Peyer's patch (tissue), 4 donors: ENCODE results near the gene ZBTB18. TPM values are rescaled to one million over a fixed set of nuclear protein-coding genes. Genes with fewer than 3 reads are reported as not detected.

ENCODE experiments used
- DNase-seq, 3 donors: peaks; one replicate each; pipeline ENCODE4 v3.0.0-alpha.2; 2017 to 2019
- H3K27ac ChIP-seq, 4 donors: fragments of 200-600 bp; sonication (generic); one replicate each; pipeline ENCODE4 v1.5.1; 2016 to 2019
- H3K27me3 ChIP-seq, 2 donors: fragments of 200-600 bp; sonication (generic); one replicate each; pipeline ENCODE4 v1.5.1; 2019
- H3K36me3 ChIP-seq, 3 donors: fragments of 200-600 bp; sonication (generic); one replicate each; pipeline ENCODE4 v1.5.1; 2016 to 2019
- H3K4me1 ChIP-seq, 4 donors: fragments of 200-600 bp; sonication (generic); one replicate each; pipeline ENCODE4 v1.5.1; 2016 to 2019
- H3K4me3 ChIP-seq, 4 donors: fragments of 200-600 bp; sonication (generic); 1 replicate in 3 of 4; 2 replicates in 1 of 4; pipeline ENCODE4 v1.5.1; 2016 to 2019; ENCODE audit warnings: mild to moderate bottlenecking in 1 of 4
- H3K9me3 ChIP-seq, 4 donors: fragments of 200-600 bp; sonication (generic); one replicate each; pipeline ENCODE4 v1.5.1; 2016 to 2019; ENCODE audit warnings: mild to moderate bottlenecking in 1 of 4
- POLR2A ChIP-seq, 2 donors: fragments of 450-650 bp; IDR thresholded peaks; one replicate each; pipeline ENCODE4 v1.5.1; 2017; ENCODE audit warnings: antibody characterized with exemption in 2 of 2, mild to moderate bottlenecking in 2 of 2, moderate library complexity in 2 of 2
- total RNA-seq, 4 donors: library from RNA; depleted of rRNA; stranded (reverse); fragments of >200 nt; gene quantifications; one replicate each; pipeline ENCODE4 v1.1.0, GENCODE V29; 2016
- TF ChIP-seq, protein P1 (sequence below), 6 experiments: fragments of 450-650 bp in 4 of 6; fragments of 200-600 bp in 2 of 6; sonication (generic) in 1 of 6; IDR thresholded peaks; one replicate each; pipeline ENCODE4 v1.5.1; 2017 to 2019; ENCODE audit warnings: antibody characterized with exemption in 6 of 6, mild to moderate bottlenecking in 3 of 6, moderate library complexity in 1 of 6

The ZBTB18 gene
- total RNA-seq, 4 donors from 2014 or later: 17.3 to 31.4 (median 22.5) TPM

DNA sequence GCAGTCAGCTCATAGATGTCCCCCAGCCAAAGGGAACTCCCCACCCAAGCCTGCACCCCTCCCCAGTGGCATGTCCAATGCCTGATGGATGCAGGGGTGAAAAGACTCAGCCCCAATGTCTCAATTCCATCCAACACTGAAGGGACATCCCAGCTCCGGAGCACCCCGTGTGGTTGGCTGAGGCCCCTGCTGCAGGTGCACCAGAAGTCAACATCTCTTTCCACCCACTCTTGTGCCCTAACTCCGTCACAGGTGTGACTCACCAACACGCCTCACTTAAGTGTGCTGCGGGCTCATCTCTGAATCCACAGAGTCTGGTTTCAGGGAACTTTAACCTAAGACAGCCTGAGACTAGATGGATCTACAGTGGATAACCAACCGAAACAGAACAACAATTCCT is 40.9 kb upstream of the ZBTB18 start:
- TF ChIP-seq POLR2A (IDR thresholded peaks at IDR 0.05): no peak
- TF ChIP-seq, protein P1, sequence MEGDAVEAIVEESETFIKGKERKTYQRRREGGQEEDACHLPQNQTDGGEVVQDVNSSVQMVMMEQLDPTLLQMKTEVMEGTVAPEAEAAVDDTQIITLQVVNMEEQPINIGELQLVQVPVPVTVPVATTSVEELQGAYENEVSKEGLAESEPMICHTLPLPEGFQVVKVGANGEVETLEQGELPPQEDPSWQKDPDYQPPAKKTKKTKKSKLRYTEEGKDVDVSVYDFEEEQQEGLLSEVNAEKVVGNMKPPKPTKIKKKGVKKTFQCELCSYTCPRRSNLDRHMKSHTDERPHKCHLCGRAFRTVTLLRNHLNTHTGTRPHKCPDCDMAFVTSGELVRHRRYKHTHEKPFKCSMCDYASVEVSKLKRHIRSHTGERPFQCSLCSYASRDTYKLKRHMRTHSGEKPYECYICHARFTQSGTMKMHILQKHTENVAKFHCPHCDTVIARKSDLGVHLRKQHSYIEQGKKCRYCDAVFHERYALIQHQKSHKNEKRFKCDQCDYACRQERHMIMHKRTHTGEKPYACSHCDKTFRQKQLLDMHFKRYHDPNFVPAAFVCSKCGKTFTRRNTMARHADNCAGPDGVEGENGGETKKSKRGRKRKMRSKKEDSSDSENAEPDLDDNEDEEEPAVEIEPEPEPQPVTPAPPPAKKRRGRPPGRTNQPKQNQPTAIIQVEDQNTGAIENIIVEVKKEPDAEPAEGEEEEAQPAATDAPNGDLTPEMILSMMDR (IDR thresholded peaks at IDR 0.05): no peak
- H3K4me1 ChIP-seq: no peaks in the 10 kb centered on the region
- H3K27ac ChIP-seq: no peak overlapping the region
- H3K36me3 ChIP-seq: no peaks in the 10 kb centered on the region
- no peak for DNase-seq
- H3K9me3 ChIP-seq: no peaks in the 10 kb centered on the region
- H3K27me3 ChIP-seq: no peaks in the 10 kb centered on the region
- no peak overlapping the region for H3K4me3 ChIP-seq

DNA sequence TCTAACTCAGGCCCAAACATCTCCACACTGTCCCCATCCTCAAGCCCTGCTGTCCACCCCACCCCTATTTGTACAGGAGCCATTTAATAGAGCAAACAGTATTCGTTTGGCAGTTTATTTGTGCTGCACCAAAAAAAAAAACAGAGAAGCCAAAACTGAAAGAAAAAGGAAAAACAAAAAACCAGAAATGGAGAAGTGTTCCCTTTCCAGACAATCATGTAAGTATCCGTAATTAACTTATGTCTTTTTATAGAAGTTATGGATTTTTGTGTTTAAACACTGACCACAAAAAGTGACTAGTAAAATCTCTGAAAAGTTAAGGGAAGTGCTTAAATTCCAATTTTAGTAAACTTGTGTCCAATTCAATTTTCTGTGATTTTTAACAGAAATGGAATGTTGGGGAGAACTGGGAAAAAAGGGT is 40.4 kb upstream of the ZBTB18 start:
- DNase-seq: no peak
- no peaks in the 10 kb centered on the region for H3K4me1 ChIP-seq
- no peak overlapping the region for H3K27ac ChIP-seq
- TF ChIP-seq POLR2A (IDR thresholded peaks at IDR 0.05): no peak
- TF ChIP-seq, protein P1 (IDR thresholded peaks at IDR 0.05): no peak
- H3K4me3 ChIP-seq: no peak overlapping the region
- H3K27me3 ChIP-seq: no peaks in the 10 kb centered on the region
- H3K36me3 ChIP-seq: no peaks in the 10 kb centered on the region
- no peaks in the 10 kb centered on the region for H3K9me3 ChIP-seq

DNA sequence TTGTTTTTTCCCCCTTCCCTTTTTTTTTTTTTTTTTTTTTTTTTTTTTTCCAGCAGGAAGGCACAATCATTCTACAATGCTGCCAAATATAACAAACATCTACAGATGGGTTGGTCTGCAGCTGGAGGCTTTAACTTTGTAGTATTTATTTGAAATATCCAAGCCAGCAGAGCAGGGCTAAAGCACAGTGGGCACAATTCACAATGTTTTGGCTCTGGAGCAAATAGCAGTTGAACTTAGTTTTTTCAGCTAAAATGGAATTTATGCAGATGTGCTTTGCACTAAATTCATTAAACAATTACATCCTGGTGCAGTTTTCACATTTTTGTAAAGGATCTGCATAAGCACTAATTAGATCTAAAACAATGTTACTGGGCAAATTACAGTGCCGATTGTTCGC is 39.8 kb upstream of the ZBTB18 start:
- TF ChIP-seq, protein P1 (IDR thresholded peaks at IDR 0.05): no peak
- TF ChIP-seq POLR2A (IDR thresholded peaks at IDR 0.05): no peak

DNA sequence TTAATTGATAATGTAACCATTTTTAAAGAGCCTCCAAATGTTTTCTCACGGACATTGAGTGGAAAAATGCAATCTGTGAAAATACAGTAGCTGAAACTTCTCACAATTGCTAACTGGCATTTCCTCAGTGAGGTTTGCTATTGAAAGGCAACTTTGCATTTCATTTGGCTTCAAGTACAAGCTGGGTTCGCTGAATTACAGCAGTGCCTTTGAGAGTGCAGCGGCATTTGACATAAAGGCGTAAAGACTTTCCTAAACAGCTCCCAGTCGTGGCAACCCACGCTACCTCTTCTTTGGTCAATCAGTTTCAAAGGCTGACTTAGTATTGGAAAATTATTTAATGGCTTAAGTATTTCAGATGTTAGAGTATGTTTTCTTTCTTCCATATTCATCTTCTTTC is 39.3 kb upstream of the ZBTB18 start:
- H3K27ac ChIP-seq: no peak overlapping the region
- TF ChIP-seq, protein P1 (IDR thresholded peaks at IDR 0.05): no peak
- no peak for TF ChIP-seq POLR2A (IDR thresholded peaks at IDR 0.05)
- no peaks in the 10 kb centered on the region for H3K27me3 ChIP-seq
- H3K4me1 ChIP-seq: no peaks in the 10 kb centered on the region
- no peak for DNase-seq
- no peaks in the 10 kb centered on the region for H3K36me3 ChIP-seq
- H3K9me3 ChIP-seq: no peaks in the 10 kb centered on the region
- no peak overlapping the region for H3K4me3 ChIP-seq

More for the DNA sequence above, 39.8 kb upstream of the ZBTB18 start:
- no peaks in the 10 kb centered on the region for H3K36me3 ChIP-seq
- no peaks in the 10 kb centered on the region for H3K27me3 ChIP-seq
- no peak for DNase-seq
- no peaks in the 10 kb centered on the region for H3K4me1 ChIP-seq
- no peak overlapping the region for H3K4me3 ChIP-seq
- H3K27ac ChIP-seq: no peak overlapping the region
- no peaks in the 10 kb centered on the region for H3K9me3 ChIP-seq

DNA sequence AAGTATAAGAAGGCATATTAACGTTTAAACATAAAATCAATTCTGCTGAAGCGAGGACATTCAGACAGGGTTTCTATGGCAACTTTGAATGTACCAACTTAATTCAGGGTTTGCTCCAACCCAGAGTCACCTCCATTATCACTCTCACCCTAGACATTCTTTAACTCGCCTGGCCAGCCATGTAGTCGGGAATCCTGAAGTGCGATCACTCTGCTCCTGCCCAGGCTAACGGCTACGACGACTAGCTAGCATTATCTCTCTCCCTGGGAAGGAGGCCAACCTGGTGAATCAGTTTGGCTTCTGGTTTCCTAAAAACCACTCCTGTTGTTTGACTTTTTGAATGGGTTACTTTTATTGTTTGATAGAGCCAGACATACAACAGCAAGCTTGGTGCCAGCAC is 38.9 kb upstream of the ZBTB18 start:
- H3K9me3 ChIP-seq: no peaks in the 10 kb centered on the region
- no peak for DNase-seq
- no peaks in the 10 kb centered on the region for H3K27me3 ChIP-seq
- no peaks in the 10 kb centered on the region for H3K36me3 ChIP-seq
- H3K4me3 ChIP-seq: no peak overlapping the region
- no peak for TF ChIP-seq POLR2A (IDR thresholded peaks at IDR 0.05)
- TF ChIP-seq, protein P1 (IDR thresholded peaks at IDR 0.05): no peak
- H3K27ac ChIP-seq: no peak overlapping the region
- no peaks in the 10 kb centered on the region for H3K4me1 ChIP-seq

DNA sequence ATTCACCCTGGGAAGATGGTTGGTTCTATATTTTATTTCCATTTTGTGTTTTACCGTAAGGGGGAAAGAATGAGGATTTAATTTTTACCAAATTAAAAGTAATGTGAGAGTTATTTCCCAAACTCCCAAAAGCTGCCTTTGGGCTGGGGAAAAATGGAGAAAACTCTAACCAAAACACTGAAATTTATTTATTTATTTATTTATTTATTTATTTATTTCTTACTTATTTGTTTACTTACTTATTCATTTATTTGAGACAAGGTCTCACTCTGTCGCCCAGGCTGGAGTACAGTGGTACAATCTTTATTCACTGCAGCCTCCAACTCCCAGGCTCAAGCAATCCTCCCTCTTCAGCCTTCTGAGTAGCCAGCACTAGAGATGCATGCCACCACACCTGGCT is 38.0 kb upstream of the ZBTB18 start:
- Histone ChIP-seq H3K4me1 (no peaks in the 10 kb centered on the region), H3K27ac (no peak overlapping the region), H3K9me3 (no peaks in the 10 kb centered on the region), H3K36me3 (no peaks in the 10 kb centered on the region), H3K4me3 (no peak overlapping the region), H3K27me3 (no peaks in the 10 kb centered on the region)
- TF ChIP-seq POLR2A (IDR thresholded peaks at IDR 0.05): no peak
- TF ChIP-seq, protein P1 (IDR thresholded peaks at IDR 0.05): no peak
- no peak for DNase-seq
